LNCAP (cell line): ENCODE results near the gene STIMATE.

Experiments
- CTCF ChIP-seq: fragments of 450-650 bp; IDR thresholded peaks from 2 replicates; pipeline ENCODE4 v1.5.1; 2017; ENCODE audit warnings: mild to moderate bottlenecking

Gene STIMATE

GRCh38 chr3:52886049-52886730 is 11.2 kb downstream of the STIMATE start:
- no peak for TF ChIP-seq CTCF

GRCh38 chr3:52882377-52882776 is 15.0 kb downstream of the STIMATE start:
- no peak for TF ChIP-seq CTCF

GRCh38 chr3:52881871-52882270 is 15.5 kb downstream of the STIMATE start:
- no peak for TF ChIP-seq CTCF

GRCh38 chr3:52880474-52880873 is 16.9 kb downstream of the STIMATE start:
- no peak for TF ChIP-seq CTCF

GRCh38 chr3:52880047-52880446 is 17.3 kb downstream of the STIMATE start:
- TF ChIP-seq CTCF = no peak

GRCh38 chr3:52879581-52879980 is 17.8 kb downstream of the STIMATE start:
- TF ChIP-seq CTCF = no peak

- no peak for TF ChIP-seq CTCF
These were observed 18.3 kb downstream of the STIMATE start for GRCh38 chr3:52879090-52879489.

GRCh38 chr3:52877085-52877484 is 20.3 kb downstream of the STIMATE start:
- TF ChIP-seq CTCF = no peak
